Measurements from ENCODE around the gene ARCN1. TPM values are rescaled to one million over a fixed set of nuclear protein-coding genes. Genes with fewer than 3 reads are reported as not detected.

The ARCN1 gene
- total and polyA plus RNA-seq, 2 of the 4 experiments (the other 2 are of a cell fraction): 148 to 212 TPM

- H3K23ac ChIP-seq (ENCODE audit: low read depth, low read length): peak overlapping the region; percentile 79
- intact Hi-C loops (cut with micrococcal nuclease): loop anchor here (2.0 kb wide), 1 partner anchor 35 kb away; no protein-coding TSS in a partner anchor
- in situ Hi-C loops (cut with MboI; ENCODE audit: low sequenced_read_pairs): no loop called here
- H3K18ac ChIP-seq (ENCODE audit: low read depth, low read length): no peak overlapping the region
- BruUV-seq (replicated peaks): no TSS peak
- H3K9me1 ChIP-seq (ENCODE audit: insufficient read depth, low read length): no peaks in the 10 kb centered on the region
- peaks cover 0 to 24% of the 10 kb centered on the region in 2 experiments; a peak in 3 of 4 replicates for H3K79me1 ChIP-seq (ENCODE audit: low read depth in 1 of 2, low read length in 2 of 2)
- H3K14ac ChIP-seq (replicated peaks; ENCODE audit: low read depth, low read length): peak overlapping the region; percentile 79; the same call in 1 of the 2 replicates
- 23% methylated on average over 3 of the region's 12 CpGs; no CpG with 5 or more reads in 1 of the 2 experiments for WGBS, 2 experiments (ENCODE audit: extremely low coverage in 2 of 2, insufficient read length in 1 of 2)
- no peak for ATAC-seq (ENCODE audit: low read depth)
- peak overlapping the region; percentile 98 for H2AFZ ChIP-seq (replicated peaks; ENCODE audit: low read length, poor library complexity)
- ChIA-PET POLR2A (ENCODE audit: unreplicated experiment) (no interaction called here), CTCF (no interaction called here)
- no peaks in the 10 kb centered on the region for H3K9me3 ChIP-seq (ENCODE audit: control insufficient read depth, insufficient read depth, low read length)
- peaks cover 3% of the 10 kb centered on the region for H3K36me3 ChIP-seq (ENCODE audit: control insufficient read depth, insufficient read depth, low read length)
- H4K91ac ChIP-seq (ENCODE audit: insufficient read depth, low read depth, low read length): peak overlapping the region; percentile 13; the same call in 1 of the 2 replicates
- H4K8ac ChIP-seq (ENCODE audit: low read depth in 2 of 2, low read length in 2 of 2): peak overlapping the region; percentile 34 to 83; a peak in 3 of 4 replicates
- H2BK5ac ChIP-seq (ENCODE audit: low read depth, low read length, poor library complexity, severe bottlenecking): no peak overlapping the region
- H3K4me1 ChIP-seq (ENCODE audit: control insufficient read depth, insufficient read depth, low read length): peaks cover 2% of the 10 kb centered on the region; the same call in 1 of the 2 replicates
- H2BK15ac ChIP-seq (ENCODE audit: low read depth, low read length): no peak overlapping the region
- peak overlapping the region; percentile 100 for H3K4me2 ChIP-seq (ENCODE audit: low read depth, low read length)
- no peak overlapping the region for H2BK20ac ChIP-seq (ENCODE audit: low read depth, low read length)
- no peaks in the 10 kb centered on the region for H4K20me1 ChIP-seq (ENCODE audit: insufficient read depth, low read length)
- H2AK5ac ChIP-seq (ENCODE audit: low read depth, low read length): peak overlapping the region; percentile 53
- TF ChIP-seq RAD21 (IDR thresholded peaks at IDR 0.05; ENCODE audit: low read length): no peak
- no peak for TF ChIP-seq CEBPB (IDR thresholded peaks at IDR 0.05; ENCODE audit: low read depth, low read length)
- no peak for TF ChIP-seq CHD1 (IDR thresholded peaks at IDR 0.05; ENCODE audit: low read depth, low read length)
- 0 out of 2 replicates have a peak overlapping the region, but pooled peaks have one; percentile 12 for H4K5ac ChIP-seq (ENCODE audit: low read depth, low read length)
- H2BK120ac ChIP-seq (ENCODE audit: low read depth, low read length): no peak overlapping the region
- peak overlapping the region; percentile 91 for H3K9ac ChIP-seq (ENCODE audit: low read depth, low read length)
- H3K4ac ChIP-seq (ENCODE audit: low read depth, low read length): peak overlapping the region; percentile 68
- no peak overlapping the region; the same call in 1 of the 2 replicates for H3K27ac ChIP-seq (ENCODE audit: insufficient read depth, low read length)
- H3K56ac ChIP-seq (ENCODE audit: extremely low read depth, insufficient read depth, low read length): no peak overlapping the region
- no peak for DNase-seq
- dilution Hi-C loops (cut with HindIII; ENCODE audit: low sequenced_read_pairs, unreplicated experiment): no loop called here
- peak overlapping the region; percentile 92 for H3K4me3 ChIP-seq (ENCODE audit: insufficient read depth, low read depth, low read length)
- H2AK9ac ChIP-seq (replicated peaks; ENCODE audit: low read depth, low read length, poor library complexity): peak overlapping the region; percentile 28
- no peaks in the 10 kb centered on the region for H3K27me3 ChIP-seq (ENCODE audit: control insufficient read depth, insufficient read depth, low read length)
Measured at GRCh38 chr11:118531597-118532084, 40.6 kb upstream of the ARCN1 start.

Data from IMR-90 (cell line).